Measurements from ENCODE around the gene ADPRH. TPM values are rescaled to one million over a fixed set of nuclear protein-coding genes. Genes with fewer than 3 reads are reported as not detected.

Gene ADPRH
- total RNA-seq, 1 donor from 2014 or later: 2.6 TPM

GRCh38 chr3:119609301-119609700 lies 30.0 kb downstream of the ADPRH start:
- H3K9me3 ChIP-seq (ENCODE audit: insufficient read depth, low read depth, low read length): no peaks in the 10 kb centered on the region
- H3K27me3 Mint-ChIP-seq (ENCODE audit: low read depth, unreplicated experiment): peaks cover 15% of the 10 kb centered on the region
- H3K9ac ChIP-seq (ENCODE audit: low read length): no peak overlapping the region
- TF ChIP-seq CTCF (IDR thresholded peaks at IDR 0.05; ENCODE audit: insufficient read depth, low read depth, low read length) (no peak), EZH2 (IDR thresholded peaks at IDR 0.05; ENCODE audit: insufficient read depth, low read length) (no peak)
- peaks cover 9% of the 10 kb centered on the region for H3K4me1 ChIP-seq (ENCODE audit: insufficient read depth, low read length)
- H2AFZ ChIP-seq (ENCODE audit: low read depth, low read length): no peak overlapping the region
- no peak overlapping the region for H3K4me2 ChIP-seq (ENCODE audit: low read length)
- H4K20me1 ChIP-seq (ENCODE audit: insufficient read depth, low read length): no peaks in the 10 kb centered on the region
- H3K4me3 ChIP-seq (ENCODE audit: insufficient read depth, low read depth, low read length): no peak overlapping the region
- no peaks in the 10 kb centered on the region for H3K36me3 ChIP-seq (ENCODE audit: insufficient read depth, low read length)
- H3K4me1 Mint-ChIP-seq (ENCODE audit: low read depth, unreplicated experiment): peaks cover 5% of the 10 kb centered on the region
- no peak overlapping the region for H3K4me3 Mint-ChIP-seq (ENCODE audit: unreplicated experiment)
- peaks cover 3% of the 10 kb centered on the region for H3K36me3 Mint-ChIP-seq (ENCODE audit: low read depth, unreplicated experiment)
- no peaks in the 10 kb centered on the region for H3K79me2 ChIP-seq (ENCODE audit: insufficient read depth, low read length)
- H3K9me3 Mint-ChIP-seq (ENCODE audit: unreplicated experiment): peaks cover 12% of the 10 kb centered on the region
- DNase-seq (ENCODE audit: low read depth) (no peak), FAIRE-seq (no peak)
- no peak overlapping the region for H3K27ac Mint-ChIP-seq (ENCODE audit: unreplicated experiment)
- peaks cover 7% of the 10 kb centered on the region for H3K27me3 ChIP-seq (ENCODE audit: insufficient read depth, low read length)
- H3K27ac ChIP-seq (ENCODE audit: low read depth, low read length): no peak overlapping the region

GRCh38 chr3:119611664-119612063 lies 32.4 kb downstream of the ADPRH start:
- Histone ChIP-seq H3K27me3 (ENCODE audit: insufficient read depth, low read length) (peaks cover 7% of the 10 kb centered on the region), H3K4me3 (ENCODE audit: insufficient read depth, low read depth, low read length) (no peak overlapping the region), H3K4me2 (ENCODE audit: low read length) (no peak overlapping the region), H3K9me3 (ENCODE audit: insufficient read depth, low read depth, low read length) (no peaks in the 10 kb centered on the region), H3K4me1 (ENCODE audit: insufficient read depth, low read length) (no peaks in the 10 kb centered on the region), H2AFZ (ENCODE audit: low read depth, low read length) (no peak overlapping the region), H3K27ac (ENCODE audit: low read depth, low read length) (no peak overlapping the region), H3K36me3 (ENCODE audit: insufficient read depth, low read length) (no peaks in the 10 kb centered on the region), H4K20me1 (ENCODE audit: insufficient read depth, low read length) (no peaks in the 10 kb centered on the region), H3K79me2 (ENCODE audit: insufficient read depth, low read length) (no peaks in the 10 kb centered on the region), H3K9ac (ENCODE audit: low read length) (no peak overlapping the region)
- DNase-seq (ENCODE audit: low read depth) (no peak), FAIRE-seq (no peak)
- Mint-ChIP-seq H3K4me1 (ENCODE audit: low read depth, unreplicated experiment) (no peaks in the 10 kb centered on the region), H3K4me3 (ENCODE audit: unreplicated experiment) (no peak overlapping the region), H3K27me3 (ENCODE audit: low read depth, unreplicated experiment) (peaks cover 17% of the 10 kb centered on the region), H3K9me3 (ENCODE audit: unreplicated experiment) (peaks cover 14% of the 10 kb centered on the region), H3K27ac (ENCODE audit: unreplicated experiment) (no peak overlapping the region), H3K36me3 (ENCODE audit: low read depth, unreplicated experiment) (peaks cover 7% of the 10 kb centered on the region)
- no peak for TF ChIP-seq EZH2 (IDR thresholded peaks at IDR 0.05; ENCODE audit: insufficient read depth, low read length)

- no peaks in the 10 kb centered on the region for H4K20me1 ChIP-seq (ENCODE audit: insufficient read depth, low read length)
- H3K9me3 ChIP-seq (ENCODE audit: insufficient read depth, low read depth, low read length): no peaks in the 10 kb centered on the region
- no peaks in the 10 kb centered on the region for H3K36me3 ChIP-seq (ENCODE audit: insufficient read depth, low read length)
- no peaks in the 10 kb centered on the region for H3K4me1 Mint-ChIP-seq (ENCODE audit: low read depth, unreplicated experiment)
- FAIRE-seq (no peak), DNase-seq (ENCODE audit: low read depth) (no peak)
- peaks cover 7% of the 10 kb centered on the region for H3K36me3 Mint-ChIP-seq (ENCODE audit: low read depth, unreplicated experiment)
- no peak overlapping the region for H3K4me3 ChIP-seq (ENCODE audit: insufficient read depth, low read depth, low read length)
- H3K9ac ChIP-seq (ENCODE audit: low read length): no peak overlapping the region
- H3K9me3 Mint-ChIP-seq (ENCODE audit: unreplicated experiment): peaks cover 14% of the 10 kb centered on the region
- H2AFZ ChIP-seq (ENCODE audit: low read depth, low read length): no peak overlapping the region
- H3K4me3 Mint-ChIP-seq (ENCODE audit: unreplicated experiment): no peak overlapping the region
- H3K4me2 ChIP-seq (ENCODE audit: low read length): no peak overlapping the region
- no peak overlapping the region for H3K27ac Mint-ChIP-seq (ENCODE audit: unreplicated experiment)
- no peaks in the 10 kb centered on the region for H3K4me1 ChIP-seq (ENCODE audit: insufficient read depth, low read length)
- peaks cover 7% of the 10 kb centered on the region for H3K27me3 ChIP-seq (ENCODE audit: insufficient read depth, low read length)
- H3K27me3 Mint-ChIP-seq (ENCODE audit: low read depth, unreplicated experiment): peaks cover 14% of the 10 kb centered on the region
- no peak overlapping the region for H3K27ac ChIP-seq (ENCODE audit: low read depth, low read length)
- no peaks in the 10 kb centered on the region for H3K79me2 ChIP-seq (ENCODE audit: insufficient read depth, low read length)
- no peak for TF ChIP-seq EZH2 (IDR thresholded peaks at IDR 0.05; ENCODE audit: insufficient read depth, low read length)
- TF ChIP-seq CTCF (IDR thresholded peaks at IDR 0.05; ENCODE audit: insufficient read depth, low read depth, low read length): no peak
These were observed 33.9 kb downstream of the ADPRH start for GRCh38 chr3:119613201-119613600.
